HepG2 (cell line): ENCODE data around the gene ST6GALNAC2. TPM values are rescaled to one million over a fixed set of nuclear protein-coding genes. Genes with fewer than 3 reads are reported as not detected.

Experiments used
- ARID5B ChIP-seq: IDR thresholded peaks from 2 replicates; pipeline ENCODE4 v1.4.0; 2020; ENCODE audit warnings: mild to moderate bottlenecking, missing genetic modification reagents
- ARNT2 ChIP-seq: sonication (generic); formaldehyde crosslinking; IDR thresholded peaks from 2 replicates; pipeline ENCODE4 v1.8.0; 2022; ENCODE audit warnings: mild to moderate bottlenecking, low read depth, missing genetic modification reagents, moderate library complexity
- CEBPG ChIP-seq: IDR thresholded peaks from 2 replicates; pipeline ENCODE4 v1.6.1; 2016
- GATAD2A ChIP-seq: IDR thresholded peaks from 2 replicates; pipeline ENCODE4 v1.6.1; 2016
- MED1 ChIP-seq: sonication (generic); formaldehyde crosslinking; IDR thresholded peaks from 2 replicates; pipeline ENCODE4 v1.4.0; 2020; ENCODE audit warnings: missing genetic modification reagents
- NCOR1 ChIP-seq: fragments of 200-600 bp; sonication (generic); IDR thresholded peaks from 2 replicates; pipeline ENCODE4 v1.7.0; 2017; ENCODE audit warnings: antibody characterized with exemption, low read length, borderline replicate concordance
- NFKB2 ChIP-seq: sonication (generic); formaldehyde crosslinking; IDR thresholded peaks from 2 replicates; pipeline ENCODE4 v1.4.0; 2020; ENCODE audit warnings: missing genetic modification reagents, borderline replicate concordance
- SKI ChIP-seq: fragments of 450-650 bp; IDR thresholded peaks from one replicate; pipeline ENCODE4 v1.6.1; 2018; ENCODE audit warnings: mild to moderate bottlenecking; ENCODE audit not compliant: partially characterized antibody
- TEAD3 ChIP-seq: optimal IDR thresholded peaks from 2 replicates; pipeline ENCODE3; 2016; ENCODE audit warnings: borderline replicate concordance
- TFDP1 ChIP-seq: IDR thresholded peaks from 2 replicates; pipeline ENCODE4 v1.6.1; 2016; ENCODE audit warnings: missing compliant biosample characterization, missing genetic modification reagents, borderline replicate concordance
- ZNF10 ChIP-seq: sonication (generic); formaldehyde crosslinking; IDR thresholded peaks from 2 replicates; pipeline ENCODE4 v1.4.0; 2020; ENCODE audit warnings: mild to moderate bottlenecking, low read depth, missing genetic modification reagents, borderline replicate concordance
- ZNF234 ChIP-seq: sonication (generic); formaldehyde crosslinking; conservative IDR thresholded peaks from 2 replicates; pipeline ENCODE4 v1.5.1; 2020; ENCODE audit warnings: mild to moderate bottlenecking, missing genetic modification reagents
- ZNF44 ChIP-seq: sonication (generic); formaldehyde crosslinking; IDR thresholded peaks from 2 replicates; pipeline ENCODE4 v1.5.1; 2020; ENCODE audit warnings: mild to moderate bottlenecking, missing genetic modification reagents
- ZNF563 ChIP-seq: sonication (generic); formaldehyde crosslinking; IDR thresholded peaks from 2 replicates; pipeline ENCODE4 v1.8.0; 2022; ENCODE audit warnings: mild to moderate bottlenecking, moderate library complexity, missing genetic modification reagents
- ZNF580 ChIP-seq: IDR thresholded peaks from 2 replicates; pipeline ENCODE4 v1.6.1; 2016; ENCODE audit warnings: low read depth, borderline replicate concordance
- ZNF773 ChIP-seq: sonication (generic); formaldehyde crosslinking; IDR thresholded peaks from 2 replicates; pipeline ENCODE4 v1.4.0; 2020; ENCODE audit warnings: missing genetic modification reagents, borderline replicate concordance
- polyA plus RNA-seq, 8 experiments: library from polyadenylated mRNA; depleted of rRNA in 3 of 8; stranded (reverse) in 7 of 8; unstranded in 1 of 8; fragments of >200 nt; fragmentation: Illumina TruSeq in 4 of 8; extraction: Trizol in 4 of 8; gene quantifications; 2 replicates each; pipeline versions ENCODE4 v1.2.1 to v1.2.3, GENCODE V29; 2011 to 2016; ENCODE audit warnings: low read depth in 4 of 8, missing spikeins in 1 of 8, mixed read lengths in 1 of 8; ENCODE audit not compliant: insufficient read depth in 1 of 8
- total RNA-seq, 5 experiments: library from RNA; depleted of rRNA; stranded (reverse); fragments of >200 nt; fragmentation: Illumina TruSeq; extraction: Trizol; gene quantifications; 2 replicates each; pipeline ENCODE4 v1.2.3, GENCODE V29; 2016; ENCODE audit warnings: low read depth in 1 of 5
- TF ChIP-seq, protein P1 (sequence below): IDR thresholded peaks from 2 replicates; pipeline ENCODE4 v1.6.1; 2016
- TF ChIP-seq, protein P2 (sequence below): sonication (generic); formaldehyde crosslinking; IDR thresholded peaks from 2 replicates; pipeline ENCODE4 v1.4.0; 2020; ENCODE audit warnings: mild to moderate bottlenecking, missing genetic modification reagents

ST6GALNAC2 gene
- total and polyA plus RNA-seq, 2 of the 13 experiments (the other 11 are each of a cell fraction or from before 2014, with no cell fraction given): 0.12 to 0.49 TPM

DNA sequence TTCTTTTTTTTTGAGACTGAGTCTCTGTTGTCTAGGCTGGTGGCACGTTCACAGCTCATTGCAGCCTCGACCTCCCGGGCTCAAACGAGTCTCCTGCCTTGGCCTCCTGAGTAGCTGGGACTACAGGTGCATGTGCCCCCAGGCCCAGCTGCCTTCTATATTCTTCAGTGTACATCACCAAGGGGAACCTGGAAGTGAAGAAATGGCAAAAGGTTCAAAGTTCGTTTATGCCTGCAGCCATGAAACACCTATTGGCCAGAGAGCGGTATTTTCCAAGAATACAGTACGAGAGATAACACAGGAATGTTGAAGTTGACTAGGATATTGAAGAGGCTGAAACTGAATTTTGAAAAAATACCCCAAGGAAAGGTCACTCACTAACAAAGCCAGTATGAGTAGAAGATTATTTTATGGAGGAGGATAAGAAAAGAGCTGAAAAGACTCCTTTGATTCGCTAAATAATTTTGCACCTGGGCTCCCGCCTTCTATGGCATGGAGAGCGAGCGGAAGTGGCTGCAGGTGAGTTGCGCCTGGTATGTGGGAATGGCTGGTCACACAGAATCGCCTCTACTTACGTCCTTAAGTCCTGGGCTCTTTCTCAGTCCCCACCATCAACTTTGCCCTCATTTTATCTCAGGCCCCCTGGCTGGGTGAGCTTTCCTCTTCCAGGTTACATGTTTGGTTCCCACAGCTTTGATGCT, 48.1 kb upstream of the ST6GALNAC2 start (continued):
- TF ChIP-seq ZNF563 (CRISPR knock-in tag) (no peak), ZNF234 (no peak), CEBPG (CRISPR knock-in tag) (peak; percentile 43; the same call in 1 of the 2 replicates), NCOR1 (0 out of 2 replicates have a peak, but pooled peaks have one; percentile 33), ZNF44 (CRISPR knock-in tag) (no peak), TEAD3 (CRISPR knock-in tag) (peak; percentile 68), ZNF10 (CRISPR knock-in tag) (no peak), ZNF773 (CRISPR knock-in tag) (no peak), SKI (no peak), GATAD2A (CRISPR knock-in tag) (peak; percentile 65), ARNT2 (CRISPR knock-in tag) (no peak), MED1 (CRISPR knock-in tag) (0 out of 2 replicates have a peak, but pooled peaks have one; percentile 16), NFKB2 (0 out of 2 replicates have a peak, but pooled peaks have one; percentile 19), ARID5B (CRISPR knock-in tag) (peak; percentile 61; the same call in 1 of the 2 replicates), TFDP1 (CRISPR knock-in tag) (no peak; the same call in 1 of the 2 replicates), ZNF580 (CRISPR knock-in tag) (no peak)
- TF ChIP-seq, protein P1, sequence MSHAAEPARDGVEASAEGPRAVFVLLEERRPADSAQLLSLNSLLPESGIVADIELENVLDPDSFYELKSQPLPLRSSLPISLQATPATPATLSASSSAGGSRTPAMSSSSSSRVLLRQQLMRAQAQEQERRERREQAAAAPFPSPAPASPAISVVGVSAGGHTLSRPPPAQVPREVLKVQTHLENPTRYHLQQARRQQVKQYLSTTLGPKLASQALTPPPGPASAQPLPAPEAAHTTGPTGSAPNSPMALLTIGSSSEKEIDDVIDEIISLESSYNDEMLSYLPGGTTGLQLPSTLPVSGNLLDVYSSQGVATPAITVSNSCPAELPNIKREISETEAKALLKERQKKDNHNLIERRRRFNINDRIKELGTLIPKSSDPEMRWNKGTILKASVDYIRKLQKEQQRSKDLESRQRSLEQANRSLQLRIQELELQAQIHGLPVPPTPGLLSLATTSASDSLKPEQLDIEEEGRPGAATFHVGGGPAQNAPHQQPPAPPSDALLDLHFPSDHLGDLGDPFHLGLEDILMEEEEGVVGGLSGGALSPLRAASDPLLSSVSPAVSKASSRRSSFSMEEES (CRISPR knock-in tag): 0 out of 2 replicates have a peak, but pooled peaks have one; percentile 19
- TF ChIP-seq, protein P2, sequence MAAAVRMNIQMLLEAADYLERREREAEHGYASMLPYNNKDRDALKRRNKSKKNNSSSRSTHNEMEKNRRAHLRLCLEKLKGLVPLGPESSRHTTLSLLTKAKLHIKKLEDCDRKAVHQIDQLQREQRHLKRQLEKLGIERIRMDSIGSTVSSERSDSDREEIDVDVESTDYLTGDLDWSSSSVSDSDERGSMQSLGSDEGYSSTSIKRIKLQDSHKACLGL (CRISPR knock-in tag): no peak
